Rectal smooth muscle tissue (tissue), 1 donor: ENCODE data around the gene LRRC32.
A peak's percentile ranks its signal among the peaks of the same experiment; 100 is the strongest.

Source experiments
- H3K27ac ChIP-seq: one replicate; pipeline ENCODE4 v1.7.0; 2013; ENCODE audit warnings: low read depth, low read length, inconsistent platforms
- H3K27me3 ChIP-seq: one replicate; pipeline ENCODE4 v1.7.0; 2013; ENCODE audit warnings: low read length; ENCODE audit not compliant: control insufficient read depth, insufficient read depth
- H3K36me3 ChIP-seq: one replicate; pipeline ENCODE4 v1.7.0; 2013; ENCODE audit warnings: low read length; ENCODE audit not compliant: control insufficient read depth, insufficient read depth
- H3K4me1 ChIP-seq: one replicate; pipeline ENCODE4 v1.7.0; 2013; ENCODE audit warnings: low read length; ENCODE audit not compliant: control insufficient read depth, insufficient read depth
- H3K4me3 ChIP-seq: one replicate; pipeline ENCODE4 v1.7.0; 2013; ENCODE audit warnings: low read length
- H3K9ac ChIP-seq: one replicate; pipeline ENCODE4 v1.7.0; 2013; ENCODE audit warnings: low read length

Gene LRRC32, protein sequence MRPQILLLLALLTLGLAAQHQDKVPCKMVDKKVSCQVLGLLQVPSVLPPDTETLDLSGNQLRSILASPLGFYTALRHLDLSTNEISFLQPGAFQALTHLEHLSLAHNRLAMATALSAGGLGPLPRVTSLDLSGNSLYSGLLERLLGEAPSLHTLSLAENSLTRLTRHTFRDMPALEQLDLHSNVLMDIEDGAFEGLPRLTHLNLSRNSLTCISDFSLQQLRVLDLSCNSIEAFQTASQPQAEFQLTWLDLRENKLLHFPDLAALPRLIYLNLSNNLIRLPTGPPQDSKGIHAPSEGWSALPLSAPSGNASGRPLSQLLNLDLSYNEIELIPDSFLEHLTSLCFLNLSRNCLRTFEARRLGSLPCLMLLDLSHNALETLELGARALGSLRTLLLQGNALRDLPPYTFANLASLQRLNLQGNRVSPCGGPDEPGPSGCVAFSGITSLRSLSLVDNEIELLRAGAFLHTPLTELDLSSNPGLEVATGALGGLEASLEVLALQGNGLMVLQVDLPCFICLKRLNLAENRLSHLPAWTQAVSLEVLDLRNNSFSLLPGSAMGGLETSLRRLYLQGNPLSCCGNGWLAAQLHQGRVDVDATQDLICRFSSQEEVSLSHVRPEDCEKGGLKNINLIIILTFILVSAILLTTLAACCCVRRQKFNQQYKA

DNA sequence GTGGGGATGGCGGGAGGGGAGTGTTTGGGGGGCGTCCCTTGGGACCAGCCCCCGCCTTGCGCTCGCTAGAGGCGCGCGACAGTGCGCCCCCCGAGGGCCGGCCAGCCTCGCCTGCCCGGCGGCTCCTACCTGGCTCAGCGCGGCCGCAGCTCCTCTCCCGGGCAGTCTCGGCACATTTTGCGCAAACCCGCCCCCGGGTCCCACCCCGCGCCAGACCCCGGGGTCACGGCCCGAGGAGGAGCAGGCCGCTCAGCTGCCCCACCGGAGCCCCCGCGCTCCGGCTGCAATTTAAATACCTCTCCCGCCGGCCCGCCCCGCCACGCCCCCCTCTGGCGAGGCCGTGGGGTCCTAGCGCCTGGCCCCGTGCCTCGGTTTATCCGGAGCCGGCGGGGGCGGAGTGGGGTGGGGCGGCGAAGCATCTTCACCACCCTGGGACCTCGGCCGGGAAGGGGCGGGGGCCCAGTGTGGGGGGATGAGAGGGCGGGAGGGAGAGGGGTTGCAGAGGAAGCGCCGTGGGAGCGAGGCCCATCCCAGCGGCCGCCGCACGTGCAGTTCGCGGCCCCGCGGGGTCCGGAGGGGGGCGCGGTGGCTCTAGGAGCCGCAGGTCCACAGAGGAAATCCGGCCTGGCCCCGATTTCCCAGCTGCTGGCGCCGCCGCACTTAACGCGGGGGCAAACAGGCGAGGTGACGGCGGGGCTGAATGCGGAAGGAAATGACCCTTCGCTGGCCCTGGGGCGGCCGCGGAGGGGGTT, at the start of gene LRRC32:
LRRC32 (minus strand) TSS at position 263 of the 752 bp plus-strand sequence. CDS start 4,793 bp downstream, outside the sequence.
- Histone ChIP-seq H3K4me1 (no peaks in the 10 kb centered on the region), H3K36me3 (no peaks in the 10 kb centered on the region), H3K9ac (no peak within 1 kb of the TSS), H3K4me3 (peak within 1 kb of the TSS; percentile 63), H3K27me3 (peaks cover 2% of the 10 kb centered on the region), H3K27ac (peak within 1 kb of the TSS; percentile 35)

DNA sequence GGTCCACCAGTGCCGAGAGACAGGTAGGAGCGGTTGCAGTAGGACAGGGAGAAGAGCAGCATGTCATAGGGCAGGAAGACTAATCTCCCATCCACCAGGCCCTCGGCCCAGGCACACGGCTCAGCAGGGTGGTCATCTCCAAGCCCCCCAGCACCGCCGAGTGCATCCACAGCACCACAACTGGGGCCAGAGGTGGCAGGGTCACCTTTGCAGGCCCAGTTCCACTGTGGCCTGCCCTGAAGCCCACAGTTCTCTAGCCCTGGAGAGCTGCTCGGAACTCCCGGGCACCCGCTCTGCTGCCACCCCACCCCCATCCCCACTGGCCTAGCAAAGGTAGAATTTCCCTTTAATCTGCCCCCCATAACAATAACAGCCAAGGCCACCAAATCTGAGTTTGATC, 49.1 kb upstream of the LRRC32 start:
- Histone ChIP-seq H3K4me1 (no peaks in the 10 kb centered on the region), H3K36me3 (no peaks in the 10 kb centered on the region), H3K27me3 (no peaks in the 10 kb centered on the region), H3K4me3 (no peak overlapping the region), H3K9ac (no peak overlapping the region), H3K27ac (no peak overlapping the region)

DNA sequence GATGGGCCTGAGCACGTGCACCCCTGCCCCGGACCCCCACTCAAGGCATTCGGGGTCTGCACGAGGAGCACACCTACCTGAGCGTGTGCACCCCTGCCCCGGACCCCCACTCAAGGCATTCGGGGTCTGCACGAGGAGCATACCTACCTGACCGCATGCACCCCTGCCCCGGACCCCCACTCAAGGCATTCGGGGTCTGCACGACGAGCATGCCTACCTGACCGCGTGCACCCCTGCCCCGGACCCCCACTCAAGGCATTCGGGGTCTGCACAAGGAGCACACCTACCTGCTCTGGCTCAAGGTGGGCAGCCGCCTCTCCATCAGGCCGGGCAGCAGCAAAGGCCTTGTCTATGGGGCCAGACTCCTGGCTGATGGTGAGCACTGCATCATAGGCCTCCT, 48.7 kb upstream of the LRRC32 start:
- Histone ChIP-seq H3K27me3 (no peaks in the 10 kb centered on the region), H3K27ac (no peak overlapping the region), H3K9ac (no peak overlapping the region), H3K36me3 (no peaks in the 10 kb centered on the region), H3K4me1 (no peaks in the 10 kb centered on the region), H3K4me3 (no peak overlapping the region)

- no peak overlapping the region for H3K4me3 ChIP-seq
- H3K36me3 ChIP-seq, result no peaks in the 10 kb centered on the region
- H3K27ac ChIP-seq, result no peak overlapping the region
- H3K27me3 ChIP-seq, result no peaks in the 10 kb centered on the region
- H3K9ac ChIP-seq, result no peak overlapping the region
- no peaks in the 10 kb centered on the region for H3K4me1 ChIP-seq
Observed at GRCh38 chr11:76717816-76718215, 47.3 kb upstream of the LRRC32 start.

GRCh38 chr11:76717369-76717768, 46.8 kb upstream of the LRRC32 start:
- Histone ChIP-seq H3K27me3 (no peaks in the 10 kb centered on the region), H3K4me3 (no peak overlapping the region), H3K27ac (no peak overlapping the region), H3K36me3 (no peaks in the 10 kb centered on the region), H3K9ac (no peak overlapping the region), H3K4me1 (no peaks in the 10 kb centered on the region)

DNA sequence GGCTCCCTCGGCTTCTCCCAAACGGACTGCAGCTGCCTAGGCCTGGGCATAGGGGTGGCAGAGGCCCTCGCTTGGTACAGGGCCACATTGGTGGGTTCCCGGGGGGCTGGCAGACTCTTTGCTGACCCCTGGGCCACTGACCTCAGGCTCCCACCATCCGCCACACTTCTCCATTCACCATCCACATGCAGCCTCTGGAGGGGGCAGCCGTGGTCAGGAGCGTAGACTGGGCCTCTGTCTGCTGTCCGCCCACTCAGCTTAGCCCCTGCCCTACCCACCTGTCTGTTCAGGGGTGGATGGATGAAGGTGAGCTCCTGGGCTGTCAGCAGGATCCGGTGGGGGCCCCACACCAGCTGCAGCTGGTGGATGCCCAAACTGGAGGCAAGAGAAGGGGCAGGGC, 45.7 kb upstream of the LRRC32 start:
- no peak overlapping the region for H3K27ac ChIP-seq
- H3K4me1 ChIP-seq, result no peaks in the 10 kb centered on the region
- H3K9ac ChIP-seq, result no peak overlapping the region
- no peaks in the 10 kb centered on the region for H3K36me3 ChIP-seq
- H3K27me3 ChIP-seq, result no peaks in the 10 kb centered on the region
- H3K4me3 ChIP-seq, result no peak overlapping the region

GRCh38 chr11:76714493-76714892, 43.9 kb upstream of the LRRC32 start:
- Histone ChIP-seq H3K4me3 (no peak overlapping the region), H3K27me3 (no peaks in the 10 kb centered on the region), H3K36me3 (no peaks in the 10 kb centered on the region), H3K4me1 (no peaks in the 10 kb centered on the region), H3K27ac (no peak overlapping the region), H3K9ac (no peak overlapping the region)

DNA sequence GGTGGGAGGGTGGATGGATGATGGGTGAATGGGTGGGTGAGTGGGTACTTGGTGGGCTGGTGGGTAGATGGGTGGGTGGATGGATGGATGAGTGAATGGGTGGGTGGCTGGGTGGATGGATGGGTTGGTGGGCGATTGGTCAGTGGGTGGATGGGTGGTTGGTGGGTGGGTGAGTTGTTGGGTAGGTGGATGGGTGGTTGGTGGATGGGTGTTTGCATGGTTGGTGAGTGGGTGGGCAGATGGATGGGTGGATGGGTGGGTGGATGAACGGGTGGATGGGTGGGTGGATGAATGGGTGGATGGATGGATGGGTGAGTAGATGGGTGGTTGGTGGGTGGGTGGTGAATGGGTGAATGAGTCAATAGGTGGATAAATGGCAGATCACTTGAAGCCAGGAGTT, 43.0 kb upstream of the LRRC32 start:
- Histone ChIP-seq H3K36me3 (no peaks in the 10 kb centered on the region), H3K4me3 (no peak overlapping the region), H3K27me3 (no peaks in the 10 kb centered on the region), H3K27ac (no peak overlapping the region), H3K9ac (no peak overlapping the region), H3K4me1 (no peaks in the 10 kb centered on the region)

DNA sequence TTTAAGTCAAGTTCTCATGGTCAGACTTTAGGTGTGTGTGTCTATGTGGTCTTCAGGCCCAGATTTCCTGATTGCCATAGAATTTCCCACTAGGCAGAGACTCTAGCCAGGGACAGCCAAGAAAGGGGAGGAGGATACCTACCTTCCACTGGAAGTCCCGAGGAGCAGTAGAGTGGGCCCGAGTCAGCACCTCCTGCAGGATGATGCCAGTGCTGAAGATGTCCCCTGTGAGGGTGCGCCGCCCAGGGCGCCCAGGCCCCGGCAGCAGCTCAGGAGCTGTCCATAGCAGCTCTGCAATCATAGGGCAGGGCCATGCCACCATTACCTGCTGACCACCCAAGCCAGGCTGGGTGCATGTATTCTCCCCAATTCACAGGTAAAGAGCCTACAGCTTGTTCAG, 41.6 kb upstream of the LRRC32 start:
- H3K9ac ChIP-seq, result no peak overlapping the region
- H3K4me3 ChIP-seq, result no peak overlapping the region
- no peaks in the 10 kb centered on the region for H3K36me3 ChIP-seq
- H3K27ac ChIP-seq, result no peak overlapping the region
- H3K4me1 ChIP-seq, result no peaks in the 10 kb centered on the region
- H3K27me3 ChIP-seq, result no peaks in the 10 kb centered on the region

DNA sequence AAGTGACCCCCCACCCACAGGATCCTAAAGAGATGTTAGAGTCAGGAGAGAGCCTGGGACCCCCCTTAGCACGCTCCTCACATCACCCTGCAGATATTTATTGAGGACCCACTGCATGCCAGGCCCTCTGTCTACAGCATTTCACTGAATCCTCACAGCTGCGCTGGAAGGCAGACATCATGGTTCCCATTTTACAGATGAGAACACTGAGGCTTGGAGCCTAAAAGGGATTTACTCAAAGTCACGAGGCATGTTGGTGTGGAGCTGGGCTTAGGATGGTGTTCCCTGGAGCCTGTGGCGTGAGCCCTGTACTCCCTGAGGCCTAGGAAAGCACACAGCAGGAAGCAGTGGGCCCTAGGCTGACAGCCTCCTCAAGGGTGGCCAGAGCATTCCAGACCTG, 39.2 kb upstream of the LRRC32 start:
- Histone ChIP-seq H3K9ac (no peak overlapping the region), H3K4me1 (no peaks in the 10 kb centered on the region), H3K27me3 (no peaks in the 10 kb centered on the region), H3K36me3 (no peaks in the 10 kb centered on the region), H3K27ac (no peak overlapping the region), H3K4me3 (no peak overlapping the region)

GRCh38 chr11:76708972-76709660, 38.6 kb upstream of the LRRC32 start:
- no peaks in the 10 kb centered on the region for H3K36me3 ChIP-seq
- H3K27me3 ChIP-seq, result no peaks in the 10 kb centered on the region
- H3K4me1 ChIP-seq, result no peaks in the 10 kb centered on the region
- no peak overlapping the region for H3K4me3 ChIP-seq
- no peak overlapping the region for H3K27ac ChIP-seq
- no peak overlapping the region for H3K9ac ChIP-seq

DNA sequence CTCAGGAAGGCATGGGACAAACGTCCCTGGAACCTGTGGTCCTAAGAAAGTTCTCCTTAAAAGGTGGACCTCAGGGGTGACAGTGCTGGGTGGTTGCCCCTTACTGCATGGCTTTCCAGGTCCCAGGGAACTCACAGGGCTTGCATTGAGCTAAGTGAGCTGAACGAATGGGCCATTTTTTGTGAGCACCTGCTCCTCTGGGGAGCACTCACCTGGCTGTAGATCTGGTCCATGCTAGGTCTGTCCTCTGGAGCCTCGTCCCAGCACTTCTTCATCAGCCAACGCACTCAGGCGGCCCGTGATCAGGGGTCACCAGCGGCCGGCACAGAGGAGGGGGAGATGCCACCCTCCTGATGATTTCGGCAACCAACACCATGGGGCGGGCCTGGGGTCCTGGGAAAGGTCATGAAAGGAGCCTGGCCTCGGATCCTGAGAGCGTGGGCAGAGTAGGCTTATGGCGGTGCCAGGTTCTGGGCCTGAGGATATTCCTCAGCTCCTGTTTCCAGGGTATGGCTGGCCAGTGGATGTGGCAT, 36.8 kb upstream of the LRRC32 start:
- no peak overlapping the region for H3K4me3 ChIP-seq
- no peak overlapping the region for H3K9ac ChIP-seq
- H3K4me1 ChIP-seq, result no peaks in the 10 kb centered on the region
- no peaks in the 10 kb centered on the region for H3K27me3 ChIP-seq
- H3K27ac ChIP-seq, result no peak overlapping the region
- no peaks in the 10 kb centered on the region for H3K36me3 ChIP-seq
